Keratinocyte (primary cell): ENCODE data around the gene DLG2. TPM values are rescaled to one million over a fixed set of nuclear protein-coding genes. Genes with fewer than 3 reads are reported as not detected.
A peak's percentile ranks its signal among the peaks of the same experiment; 100 is the strongest.

Source experiments
- DNase-seq: peaks from one replicate; pipeline ENCODE4 v3.0.0-alpha.2; 2011; ENCODE audit warnings: low read depth, missing footprints, low spot score
- FAIRE-seq: peaks from 2 replicates; lab custom pipeline; 2011; peaks lifted over from hg19 to GRCh38; lab: Jason Lieb, UNC
- H2AFZ ChIP-seq: 2 replicates; pipeline ENCODE4 v1.6.0; 2012; ENCODE audit warnings: low read length, control low read depth, inconsistent platforms; ENCODE audit not compliant: control insufficient read depth
- H3K27ac ChIP-seq: 2 replicates; pipeline ENCODE4 v1.5.1; 2011; ENCODE audit warnings: low read length; ENCODE audit not compliant: control insufficient read depth, insufficient read depth
- H3K27me3 ChIP-seq: 3 replicates; pipeline ENCODE4 v1.6.0; 2011; ENCODE audit warnings: low read length; ENCODE audit not compliant: control insufficient read depth, insufficient read depth; ENCODE audit errors: extremely low read depth
- H3K36me3 ChIP-seq, 2 experiments: 2 replicates in 1 of 2; 3 replicates in 1 of 2; pipeline ENCODE4 v1.5.1; 2011; ENCODE audit warnings: low read length in 2 of 2, mild to moderate bottlenecking in 1 of 2; ENCODE audit not compliant: control insufficient read depth in 2 of 2, insufficient read depth in 2 of 2; ENCODE audit errors: extremely low read depth in 1 of 2
- H3K4me1 ChIP-seq: 3 replicates; pipeline ENCODE4 v1.5.1; 2011; ENCODE audit warnings: low read length; ENCODE audit not compliant: control insufficient read depth, insufficient read depth; ENCODE audit errors: extremely low read depth
- H3K4me2 ChIP-seq: 3 replicates; pipeline ENCODE4 v1.6.0; 2011; ENCODE audit warnings: low read depth, low read length; ENCODE audit not compliant: control insufficient read depth, insufficient read depth; ENCODE audit errors: extremely low read depth
- H3K4me3 ChIP-seq, 3 experiments: fragments of 200-600 bp in 1 of 3; sonication (generic) in 1 of 3; 2 replicates in 2 of 3; 3 replicates in 1 of 3; pipeline ENCODE4 v1.5.1; 2011 to 2016; ENCODE audit warnings: low read length in 3 of 3, mild to moderate bottlenecking in 3 of 3, control low read depth in 2 of 3, inconsistent platforms in 1 of 3, low read depth in 1 of 3, mixed read lengths in 1 of 3, mixed run types in 1 of 3, moderate library complexity in 1 of 3; ENCODE audit not compliant: control insufficient read depth in 2 of 3, insufficient read depth in 2 of 3; ENCODE audit errors: extremely low read depth in 1 of 3
- H3K79me2 ChIP-seq: 2 replicates; pipeline ENCODE4 v1.6.0; 2012; ENCODE audit warnings: low read length; ENCODE audit not compliant: control insufficient read depth, insufficient read depth
- H3K9ac ChIP-seq: 3 replicates; pipeline ENCODE4 v1.6.0; 2011; ENCODE audit warnings: low read length; ENCODE audit not compliant: control insufficient read depth, insufficient read depth; ENCODE audit errors: extremely low read depth
- H3K9me1 ChIP-seq: 3 replicates; pipeline ENCODE4 v1.6.0; 2011; ENCODE audit warnings: low read length; ENCODE audit not compliant: control insufficient read depth, insufficient read depth; ENCODE audit errors: extremely low read depth
- H3K9me3 ChIP-seq: 2 replicates; pipeline ENCODE4 v1.5.1; 2012; ENCODE audit warnings: low read depth, low read length; ENCODE audit not compliant: control insufficient read depth
- H4K20me1 ChIP-seq: 3 replicates; pipeline ENCODE4 v1.6.0; 2011; ENCODE audit warnings: low read length; ENCODE audit not compliant: control insufficient read depth, insufficient read depth; ENCODE audit errors: extremely low read depth
- CTCF ChIP-seq, 3 experiments: IDR thresholded peaks in 1 of 3; conservative IDR thresholded peaks in 1 of 3; optimal IDR thresholded peaks in 1 of 3; 2 replicates in 2 of 3; 3 replicates in 1 of 3; pipeline versions ENCODE3 to v1.5.1; 2011; ENCODE audit warnings: low read length in 3 of 3, mild to moderate bottlenecking in 3 of 3, moderate library complexity in 2 of 3, control low read depth in 1 of 3, inconsistent platforms in 1 of 3; ENCODE audit not compliant: insufficient read depth in 2 of 3; ENCODE audit errors: extremely low read depth in 1 of 3
- EZH2 ChIP-seq: IDR thresholded peaks from one replicate; pipeline ENCODE4 v1.6.1; 2012; ENCODE audit warnings: inconsistent platforms, mild to moderate bottlenecking, low read length, moderate library complexity
- dilution Hi-C: fragments of 300-500 bp; cut with MboI; formaldehyde crosslinking; loops from one replicate; pipeline ENCODE4 v1.7.0; 2020; ENCODE audit warnings: low sequenced_read_pairs; ENCODE audit not compliant: extremely low pct_ligation_motif_present
- polyA plus RNA-seq, 5 experiments: library from polyadenylated mRNA; depleted of rRNA in 3 of 5; stranded (reverse) in 3 of 5; stranded (forward) in 1 of 5; unstranded in 1 of 5; fragments of >200 nt; gene quantifications; 1 replicate in 1 of 5; 2 replicates in 3 of 5; 3 replicates in 1 of 5; pipeline versions ENCODE4 v1.2.1 to v1.2.3, GENCODE V29; 2011 to 2012; ENCODE audit warnings: missing spikeins in 2 of 5, low read depth in 1 of 5, low replicate concordance in 1 of 5

The DLG2 gene
- polyA plus RNA-seq, 1 donor (not counting 4 experiments of a cell fraction or from before 2014, with no cell fraction given), result 0.55 TPM

GRCh38 chr11:84929738-84930137, 697.4 kb downstream of the DLG2 start:
- no peaks in the 10 kb centered on the region for H3K79me2 ChIP-seq
- DNase-seq, result no peak
- H2AFZ ChIP-seq, result no peak overlapping the region
- no peaks in the 10 kb centered on the region for H3K27me3 ChIP-seq
- no peaks in the 10 kb centered on the region for H3K36me3 ChIP-seq
- no peaks in the 10 kb centered on the region for H3K9me3 ChIP-seq
- no peak overlapping the region for H3K27ac ChIP-seq
- no peak overlapping the region for H3K4me3 ChIP-seq
- no peak for FAIRE-seq
- no peaks in the 10 kb centered on the region for H3K9me1 ChIP-seq
- TF ChIP-seq EZH2 (no peak), CTCF (optimal IDR thresholded peaks at IDR 0.05 in 1 of 3, IDR thresholded peaks at IDR 0.05 in 1 of 3, conservative IDR thresholded peaks at IDR 0.05 in 1 of 3; ENCODE audit: extremely low read depth in 1 of 3, insufficient read depth in 2 of 3, low read length in 3 of 3) (no peak)
- no peak overlapping the region for H3K4me2 ChIP-seq
- no peaks in the 10 kb centered on the region for H3K4me1 ChIP-seq
- dilution Hi-C loops, result no loop called here
- no peaks in the 10 kb centered on the region for H4K20me1 ChIP-seq
- H3K9ac ChIP-seq, result no peak overlapping the region

- TF ChIP-seq EZH2 (peak; percentile 27), CTCF (optimal IDR thresholded peaks at IDR 0.05 in 1 of 3, IDR thresholded peaks at IDR 0.05 in 1 of 3, conservative IDR thresholded peaks at IDR 0.05 in 1 of 3; ENCODE audit: extremely low read depth in 1 of 3, insufficient read depth in 2 of 3, low read length in 3 of 3) (no peak)
- Histone ChIP-seq H3K79me2 (no peaks in the 10 kb centered on the region), H3K4me1 (no peaks in the 10 kb centered on the region), H3K27me3 (peaks cover 8% of the 10 kb centered on the region), H3K4me3 (no peak overlapping the region), H3K9me1 (no peaks in the 10 kb centered on the region), H3K27ac (no peak overlapping the region), H4K20me1 (no peaks in the 10 kb centered on the region), H3K4me2 (no peak overlapping the region), H3K9me3 (no peaks in the 10 kb centered on the region), H2AFZ (no peak overlapping the region), H3K36me3 (no peaks in the 10 kb centered on the region), H3K9ac (no peak overlapping the region)
- dilution Hi-C loops, result no loop called here
- no peak for FAIRE-seq
- DNase-seq, result no peak
Observed at GRCh38 chr11:84924154-84924692, 702.9 kb downstream of the DLG2 start.
